ENCODE measurements around the gene TMEM108.

The TMEM108 gene

GRCh38 chr3:133161656-133162055, 123.5 kb downstream of the TMEM108 start:
- no peak for DNase-seq (ENCODE audit: low read depth, low spot score)
- TF ChIP-seq CTCF (IDR thresholded peaks at IDR 0.05; ENCODE audit: low read depth, low read length): no peak
- in situ Hi-C loops (cut with HindIII; ENCODE audit: low sequenced_read_pairs): no loop called here
- no peak overlapping the region for H3K4me3 ChIP-seq (ENCODE audit: low read depth, low read length)

GRCh38 chr3:133162265-133162664, 124.1 kb downstream of the TMEM108 start:
- H3K4me3 ChIP-seq (ENCODE audit: low read depth, low read length): no peak overlapping the region
- no peak for TF ChIP-seq CTCF (IDR thresholded peaks at IDR 0.05; ENCODE audit: low read depth, low read length)
- DNase-seq (ENCODE audit: low read depth, low spot score): no peak
- in situ Hi-C loops (cut with HindIII; ENCODE audit: low sequenced_read_pairs): no loop called here

GRCh38 chr3:133162670-133163305, 124.6 kb downstream of the TMEM108 start:
- TF ChIP-seq CTCF (IDR thresholded peaks at IDR 0.05; ENCODE audit: low read depth, low read length): no peak
- DNase-seq (ENCODE audit: low read depth, low spot score): no peak
- in situ Hi-C loops (cut with HindIII; ENCODE audit: low sequenced_read_pairs): no loop called here
- H3K4me3 ChIP-seq (ENCODE audit: low read depth, low read length): no peak overlapping the region

GRCh38 chr3:133167340-133168024, 129.3 kb downstream of the TMEM108 start:
- in situ Hi-C loops (cut with HindIII; ENCODE audit: low sequenced_read_pairs): no loop called here
- no peak for DNase-seq (ENCODE audit: low read depth, low spot score)
- TF ChIP-seq CTCF (IDR thresholded peaks at IDR 0.05; ENCODE audit: low read depth, low read length): no peak
- H3K4me3 ChIP-seq (ENCODE audit: low read depth, low read length): no peak overlapping the region

- no peak overlapping the region for H3K4me3 ChIP-seq (ENCODE audit: low read depth, low read length)
- no peak for DNase-seq (ENCODE audit: low read depth, low spot score)
- in situ Hi-C loops (cut with HindIII; ENCODE audit: low sequenced_read_pairs): no loop called here
- TF ChIP-seq CTCF (IDR thresholded peaks at IDR 0.05; ENCODE audit: low read depth, low read length): no peak
Measured at GRCh38 chr3:133168025-133168401, 129.8 kb downstream of the TMEM108 start.

GRCh38 chr3:133169331-133170068, 131.3 kb downstream of the TMEM108 start:
- DNase-seq (ENCODE audit: low read depth, low spot score): no peak
- no peak overlapping the region for H3K4me3 ChIP-seq (ENCODE audit: low read depth, low read length)
- no peak for TF ChIP-seq CTCF (IDR thresholded peaks at IDR 0.05; ENCODE audit: low read depth, low read length)
- in situ Hi-C loops (cut with HindIII; ENCODE audit: low sequenced_read_pairs): no loop called here

All from astrocyte of the spinal cord (primary cell).